ENCODE measurements around the gene MYO15A. TPM values are rescaled to one million over a fixed set of nuclear protein-coding genes. Genes with fewer than 3 reads are reported as not detected.

The MYO15A gene
- total RNA-seq, 1 experiment from 2014 or later = 0.38 TPM

GRCh38 chr17:18138065-18138749 lies 29.7 kb downstream of the MYO15A start:
- no peak overlapping the region for H3K4me3 Mint-ChIP-seq (ENCODE audit: low read depth, unreplicated experiment)
- CTCF ChIA-PET = interaction anchor here (0.6 kb wide), 1 partner anchor 276 kb away, joined by 3 read pairs; no protein-coding TSS in a partner anchor

DNA sequence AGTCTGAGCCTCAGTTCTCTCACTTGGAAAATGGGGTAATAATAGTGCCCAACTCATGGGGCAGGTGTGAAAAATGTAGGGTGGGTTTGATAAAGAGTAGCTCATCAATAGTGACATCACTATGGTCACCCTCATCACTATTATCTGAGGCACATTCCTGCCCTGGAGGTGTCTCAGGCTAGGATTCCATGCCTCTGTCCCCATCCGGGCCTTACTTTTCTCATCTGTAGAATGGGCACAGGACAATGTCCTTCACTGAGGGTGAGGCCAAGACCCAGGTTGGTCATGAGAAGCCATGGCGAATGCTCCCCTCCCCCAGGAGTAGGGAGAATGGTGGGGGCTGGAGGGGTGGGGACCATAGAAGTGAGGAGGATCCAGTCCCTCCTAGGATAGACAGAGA lies 30.5 kb downstream of the MYO15A start:
- Mint-ChIP-seq H3K27me3 (ENCODE audit: unreplicated experiment) (peaks cover 13% of the 10 kb centered on the region), H3K27ac (ENCODE audit: unreplicated experiment) (no peak overlapping the region), H3K36me3 (ENCODE audit: insufficient read depth, unreplicated experiment) (peaks cover 14% of the 10 kb centered on the region)

More at GRCh38 chr17:18138065-18138749, 29.7 kb downstream of the MYO15A start:
- DNase-seq = no peak
- TF ChIP-seq, protein P1, sequence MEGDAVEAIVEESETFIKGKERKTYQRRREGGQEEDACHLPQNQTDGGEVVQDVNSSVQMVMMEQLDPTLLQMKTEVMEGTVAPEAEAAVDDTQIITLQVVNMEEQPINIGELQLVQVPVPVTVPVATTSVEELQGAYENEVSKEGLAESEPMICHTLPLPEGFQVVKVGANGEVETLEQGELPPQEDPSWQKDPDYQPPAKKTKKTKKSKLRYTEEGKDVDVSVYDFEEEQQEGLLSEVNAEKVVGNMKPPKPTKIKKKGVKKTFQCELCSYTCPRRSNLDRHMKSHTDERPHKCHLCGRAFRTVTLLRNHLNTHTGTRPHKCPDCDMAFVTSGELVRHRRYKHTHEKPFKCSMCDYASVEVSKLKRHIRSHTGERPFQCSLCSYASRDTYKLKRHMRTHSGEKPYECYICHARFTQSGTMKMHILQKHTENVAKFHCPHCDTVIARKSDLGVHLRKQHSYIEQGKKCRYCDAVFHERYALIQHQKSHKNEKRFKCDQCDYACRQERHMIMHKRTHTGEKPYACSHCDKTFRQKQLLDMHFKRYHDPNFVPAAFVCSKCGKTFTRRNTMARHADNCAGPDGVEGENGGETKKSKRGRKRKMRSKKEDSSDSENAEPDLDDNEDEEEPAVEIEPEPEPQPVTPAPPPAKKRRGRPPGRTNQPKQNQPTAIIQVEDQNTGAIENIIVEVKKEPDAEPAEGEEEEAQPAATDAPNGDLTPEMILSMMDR (IDR thresholded peaks at IDR 0.05; ENCODE audit: unreplicated experiment) = no peak
- H3K36me3 Mint-ChIP-seq (ENCODE audit: insufficient read depth, unreplicated experiment) = peaks cover 14% of the 10 kb centered on the region
- H3K27ac Mint-ChIP-seq (ENCODE audit: unreplicated experiment) = no peak overlapping the region
- H3K9me3 Mint-ChIP-seq (ENCODE audit: low read depth, unreplicated experiment) = no peaks in the 10 kb centered on the region
- BruUV-seq (replicated peaks) = no TSS peak
- H3K4me1 Mint-ChIP-seq (ENCODE audit: low read depth, unreplicated experiment) = no peaks in the 10 kb centered on the region
- H3K27me3 Mint-ChIP-seq (ENCODE audit: unreplicated experiment) = peaks cover 13% of the 10 kb centered on the region
- intact Hi-C loops (cut with micrococcal nuclease; ENCODE audit: unreplicated experiment) = no loop called here

GRCh38 chr17:18139498-18139897 lies 30.9 kb downstream of the MYO15A start:
- intact Hi-C loops (cut with micrococcal nuclease; ENCODE audit: unreplicated experiment) = no loop called here
- TF ChIP-seq, protein P1 (IDR thresholded peaks at IDR 0.05; ENCODE audit: unreplicated experiment) = no peak
- H3K9me3 Mint-ChIP-seq (ENCODE audit: low read depth, unreplicated experiment) = no peaks in the 10 kb centered on the region
- H3K36me3 Mint-ChIP-seq (ENCODE audit: insufficient read depth, unreplicated experiment) = peaks cover 14% of the 10 kb centered on the region
- no peak overlapping the region for H3K27ac Mint-ChIP-seq (ENCODE audit: unreplicated experiment)
- H3K4me1 Mint-ChIP-seq (ENCODE audit: low read depth, unreplicated experiment) = peaks cover 1% of the 10 kb centered on the region
- no TSS peak for BruUV-seq (replicated peaks)
- peaks cover 13% of the 10 kb centered on the region for H3K27me3 Mint-ChIP-seq (ENCODE audit: unreplicated experiment)
- no peak for DNase-seq
- CTCF ChIA-PET = no interaction called here
- H3K4me3 Mint-ChIP-seq (ENCODE audit: low read depth, unreplicated experiment) = no peak overlapping the region

More for the DNA sequence above, 30.5 kb downstream of the MYO15A start:
- DNase-seq = no peak
- CTCF ChIA-PET = no interaction called here
- intact Hi-C loops (cut with micrococcal nuclease; ENCODE audit: unreplicated experiment) = no loop called here
- Mint-ChIP-seq H3K4me3 (ENCODE audit: low read depth, unreplicated experiment) (no peak overlapping the region), H3K9me3 (ENCODE audit: low read depth, unreplicated experiment) (no peaks in the 10 kb centered on the region), H3K4me1 (ENCODE audit: low read depth, unreplicated experiment) (no peaks in the 10 kb centered on the region)
- TF ChIP-seq, protein P1 (IDR thresholded peaks at IDR 0.05; ENCODE audit: unreplicated experiment) = no peak
- no TSS peak for BruUV-seq (replicated peaks)

DNA sequence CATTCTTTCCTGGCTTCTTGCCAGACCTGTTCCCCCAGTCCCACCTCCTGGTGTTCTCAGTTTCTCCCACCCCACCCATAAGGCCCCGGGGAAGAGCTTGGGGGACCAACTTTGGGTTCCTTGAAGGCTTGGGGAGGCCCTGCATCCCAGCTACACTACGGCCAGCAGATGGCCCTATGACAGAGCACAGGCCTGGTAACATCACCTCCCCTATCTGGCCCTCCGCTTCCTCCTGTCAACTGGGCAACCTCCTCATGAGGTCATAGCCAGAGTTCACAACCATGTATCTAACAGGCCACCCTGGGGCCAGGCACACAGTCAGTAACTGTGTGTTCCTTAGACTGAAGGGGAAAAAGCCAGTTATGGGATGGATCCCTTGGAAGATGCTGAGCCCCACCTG lies 31.4 kb downstream of the MYO15A start:
- Mint-ChIP-seq H3K27ac (ENCODE audit: unreplicated experiment) (no peak overlapping the region), H3K36me3 (ENCODE audit: insufficient read depth, unreplicated experiment) (peaks cover 14% of the 10 kb centered on the region), H3K4me3 (ENCODE audit: low read depth, unreplicated experiment) (no peak overlapping the region), H3K27me3 (ENCODE audit: unreplicated experiment) (peaks cover 13% of the 10 kb centered on the region), H3K9me3 (ENCODE audit: low read depth, unreplicated experiment) (no peaks in the 10 kb centered on the region), H3K4me1 (ENCODE audit: low read depth, unreplicated experiment) (peaks cover 6% of the 10 kb centered on the region)
- intact Hi-C loops (cut with micrococcal nuclease; ENCODE audit: unreplicated experiment) = loop anchor here (5.0 to 10.0 kb wide), 2 partner anchors 47 to 85 kb away; partner anchors contain the start of gene LLGL1
- DNase-seq = no peak
- BruUV-seq (replicated peaks) = no TSS peak
- TF ChIP-seq, protein P1 (IDR thresholded peaks at IDR 0.05; ENCODE audit: unreplicated experiment) = no peak
- CTCF ChIA-PET = no interaction called here
